Brain microvascular endothelial cell (primary cell): ENCODE measurements around the gene CEP112.

ENCODE experiments used
- DNase-seq: peaks from one replicate; pipeline ENCODE4 v3.0.0-alpha.2; 2020
- H3K27ac ChIP-seq: fragments of 250-450 bp; sonication (Bioruptor Pico); 2 replicates; pipeline ENCODE4 v1.5.1; 2020; ENCODE audit warnings: mild to moderate bottlenecking, moderate library complexity
- H3K27me3 ChIP-seq: fragments of 250-450 bp; sonication (Bioruptor Pico); replicated peaks from 2 replicates; pipeline ENCODE4 v1.5.1; 2020; ENCODE audit warnings: mild to moderate bottlenecking
- H3K36me3 ChIP-seq: fragments of 250-450 bp; sonication (Bioruptor Pico); replicated peaks from 2 replicates; pipeline ENCODE4 v1.5.1; 2020; ENCODE audit warnings: mild to moderate bottlenecking
- H3K4me3 ChIP-seq: 2 replicates; pipeline ENCODE4 v1.5.1; 2011; ENCODE audit warnings: low read depth, mild to moderate bottlenecking, control low read depth, low read length, moderate library complexity
- in situ Hi-C: cut with HindIII; loops from 2 replicates; pipeline ENCODE4 v1.10.0; 2017; ENCODE audit warnings: low sequenced_read_pairs, low pct_ligation_motif_present
- TF ChIP-seq, protein P1 (sequence below): IDR thresholded peaks from 2 replicates; pipeline ENCODE4 v1.5.1; 2011; ENCODE audit warnings: low read depth, mild to moderate bottlenecking, moderate library complexity, low read length, control low read depth, inconsistent platforms; ENCODE audit errors: missing control alignments

The CEP112 gene

DNA sequence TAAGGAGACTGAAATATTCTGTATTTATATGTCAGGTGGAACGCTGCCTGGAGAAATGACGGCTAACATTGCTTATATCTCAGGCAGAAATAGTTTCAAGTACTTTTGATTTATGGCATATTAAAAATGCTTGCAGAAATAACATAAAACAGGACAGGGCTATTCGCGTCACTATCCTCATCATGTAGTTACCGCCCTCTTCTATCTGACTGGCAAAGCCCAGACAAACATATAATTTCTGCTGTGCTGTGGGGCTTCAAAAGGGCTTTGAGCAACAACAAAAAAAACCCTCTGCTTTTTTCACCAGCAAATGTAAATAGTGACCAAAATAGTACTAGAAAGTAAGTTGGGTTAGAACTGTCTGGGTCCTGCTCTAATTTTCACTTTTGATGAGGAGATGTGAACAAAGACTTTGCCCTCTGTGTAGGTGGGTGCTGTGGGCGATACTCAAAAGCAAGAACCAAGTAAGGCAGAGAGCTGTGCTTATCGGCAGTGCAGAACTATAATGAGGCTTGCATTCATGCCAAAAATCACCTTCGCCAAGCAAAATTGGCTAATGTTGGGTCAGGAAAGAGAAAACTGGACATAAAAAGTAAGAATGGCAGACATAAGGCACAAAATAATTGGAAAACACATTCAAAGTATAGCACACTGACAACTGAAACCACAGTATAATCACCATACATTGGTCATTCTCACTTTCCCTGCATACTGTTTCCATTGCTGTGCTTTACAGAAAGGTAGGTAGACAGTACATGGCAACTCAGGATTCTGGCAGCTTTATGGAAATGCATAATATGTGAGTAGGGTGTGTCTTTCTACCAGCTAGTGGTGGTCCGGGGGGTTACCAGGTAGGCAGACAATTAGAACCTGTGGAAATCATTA, 479.3 kb downstream of the CEP112 start:
- no peak overlapping the region for H3K4me3 ChIP-seq
- TF ChIP-seq, protein P1, sequence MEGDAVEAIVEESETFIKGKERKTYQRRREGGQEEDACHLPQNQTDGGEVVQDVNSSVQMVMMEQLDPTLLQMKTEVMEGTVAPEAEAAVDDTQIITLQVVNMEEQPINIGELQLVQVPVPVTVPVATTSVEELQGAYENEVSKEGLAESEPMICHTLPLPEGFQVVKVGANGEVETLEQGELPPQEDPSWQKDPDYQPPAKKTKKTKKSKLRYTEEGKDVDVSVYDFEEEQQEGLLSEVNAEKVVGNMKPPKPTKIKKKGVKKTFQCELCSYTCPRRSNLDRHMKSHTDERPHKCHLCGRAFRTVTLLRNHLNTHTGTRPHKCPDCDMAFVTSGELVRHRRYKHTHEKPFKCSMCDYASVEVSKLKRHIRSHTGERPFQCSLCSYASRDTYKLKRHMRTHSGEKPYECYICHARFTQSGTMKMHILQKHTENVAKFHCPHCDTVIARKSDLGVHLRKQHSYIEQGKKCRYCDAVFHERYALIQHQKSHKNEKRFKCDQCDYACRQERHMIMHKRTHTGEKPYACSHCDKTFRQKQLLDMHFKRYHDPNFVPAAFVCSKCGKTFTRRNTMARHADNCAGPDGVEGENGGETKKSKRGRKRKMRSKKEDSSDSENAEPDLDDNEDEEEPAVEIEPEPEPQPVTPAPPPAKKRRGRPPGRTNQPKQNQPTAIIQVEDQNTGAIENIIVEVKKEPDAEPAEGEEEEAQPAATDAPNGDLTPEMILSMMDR, result no peak
- H3K36me3 ChIP-seq, result no peaks in the 10 kb centered on the region
- no peak overlapping the region for H3K27ac ChIP-seq
- H3K27me3 ChIP-seq, result no peaks in the 10 kb centered on the region
- DNase-seq, result no peak
- in situ Hi-C loops, result no loop called here

DNA sequence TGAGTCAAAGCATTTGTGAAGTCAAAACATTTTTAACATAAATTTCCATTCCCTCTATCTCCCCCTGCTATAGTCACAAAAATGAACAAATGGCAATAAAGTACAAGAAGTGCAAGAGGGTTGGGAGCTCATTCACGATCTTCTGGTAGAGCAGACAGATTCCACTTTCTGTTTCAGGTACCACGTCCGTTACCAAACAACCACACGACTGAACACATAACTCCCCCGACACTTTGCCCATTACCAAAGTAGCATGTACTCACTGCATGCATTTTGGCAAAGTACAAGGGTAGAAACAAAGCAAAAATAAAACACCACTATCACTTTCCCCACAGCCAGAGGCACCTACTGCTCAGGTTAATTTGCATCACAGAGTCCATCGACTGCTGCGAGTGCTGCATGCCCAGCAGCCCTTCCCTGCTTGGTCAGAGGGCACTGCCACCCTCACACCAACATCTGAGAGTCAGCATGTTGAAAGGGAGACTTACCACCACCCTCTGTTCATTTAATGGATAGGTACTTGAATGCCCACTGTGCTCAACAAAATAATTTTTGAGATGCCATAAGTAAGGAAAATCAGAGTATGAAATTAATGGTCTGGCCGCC, 480.2 kb downstream of the CEP112 start:
- Histone ChIP-seq H3K36me3 (no peaks in the 10 kb centered on the region), H3K4me3 (no peak overlapping the region), H3K27ac (no peak overlapping the region), H3K27me3 (no peaks in the 10 kb centered on the region)
- TF ChIP-seq, protein P1, result no peak
- no peak for DNase-seq
- in situ Hi-C loops, result no loop called here

DNA sequence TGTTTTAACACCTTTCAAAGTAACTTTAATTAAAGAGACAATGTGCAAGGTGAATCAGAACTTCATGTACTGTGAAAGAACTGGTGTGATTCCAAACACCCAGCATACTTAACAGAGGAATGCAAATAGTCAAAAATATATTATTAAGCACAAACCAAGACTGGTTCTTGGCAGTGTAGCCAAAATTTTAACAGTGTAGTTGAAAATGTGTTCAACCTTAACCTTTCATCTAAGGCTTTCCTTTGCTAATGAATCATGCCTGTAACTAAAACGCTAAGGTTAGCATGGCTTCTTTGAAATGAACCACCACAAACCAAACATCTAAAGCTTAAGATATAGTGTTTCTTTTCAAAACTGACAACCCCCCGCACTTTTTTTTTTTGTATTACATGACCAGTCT, 484.2 kb downstream of the CEP112 start:
- no peak overlapping the region for H3K27ac ChIP-seq
- TF ChIP-seq, protein P1, result no peak
- no peak overlapping the region for H3K4me3 ChIP-seq
- DNase-seq, result no peak
- H3K36me3 ChIP-seq, result no peaks in the 10 kb centered on the region
- no peaks in the 10 kb centered on the region for H3K27me3 ChIP-seq
- in situ Hi-C loops, result no loop called here

DNA sequence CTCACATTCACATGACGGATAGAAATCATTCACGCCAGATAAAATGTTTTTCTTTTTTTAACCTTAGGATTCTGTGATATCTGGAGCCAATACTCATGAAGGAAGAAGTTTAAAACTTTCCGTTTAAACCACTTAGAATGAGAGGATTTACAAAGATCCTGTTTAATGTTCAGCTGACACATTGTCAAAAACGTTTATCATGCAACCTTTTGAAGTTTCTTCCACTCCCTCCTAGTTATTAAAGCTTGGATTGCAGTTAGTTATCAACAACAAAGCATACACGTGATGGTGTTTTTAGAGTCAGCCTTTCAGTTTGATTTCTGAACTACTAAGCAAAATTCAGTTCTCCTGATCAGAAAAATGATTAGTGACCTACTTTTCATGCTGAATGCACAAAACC, 487.2 kb downstream of the CEP112 start:
- H3K36me3 ChIP-seq, result no peaks in the 10 kb centered on the region
- no peaks in the 10 kb centered on the region for H3K27me3 ChIP-seq
- no peak overlapping the region for H3K27ac ChIP-seq
- TF ChIP-seq, protein P1, result no peak
- no peak for DNase-seq
- H3K4me3 ChIP-seq, result no peak overlapping the region
- in situ Hi-C loops, result no loop called here

DNA sequence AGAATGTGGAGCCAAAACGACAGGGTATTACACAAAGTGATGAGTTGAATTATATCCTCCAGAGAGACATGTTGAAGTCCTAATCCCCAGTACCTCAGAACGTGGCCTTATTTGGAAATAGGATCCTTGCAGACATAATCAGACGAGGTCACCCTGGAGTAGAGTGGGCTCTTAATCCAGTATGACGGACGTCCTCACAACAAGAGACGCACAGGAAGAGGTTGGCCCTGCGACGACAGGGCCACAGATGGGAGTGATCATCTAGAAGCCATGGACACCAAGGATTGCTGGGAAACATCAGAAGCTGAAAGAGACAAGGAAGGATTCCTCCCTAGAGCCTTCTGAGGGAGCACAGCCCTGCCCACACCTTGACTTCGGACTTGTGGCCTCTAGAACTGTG, 488.0 kb downstream of the CEP112 start:
- in situ Hi-C loops, result no loop called here
- TF ChIP-seq, protein P1, result no peak

More for the DNA sequence above, 488.0 kb downstream of the CEP112 start:
- no peak for DNase-seq
- no peak overlapping the region for H3K27ac ChIP-seq
- H3K4me3 ChIP-seq, result no peak overlapping the region
- no peaks in the 10 kb centered on the region for H3K27me3 ChIP-seq
- H3K36me3 ChIP-seq, result no peaks in the 10 kb centered on the region
